K562 (cell line): Measurements from ENCODE around the gene CCDC88C. TPM values are rescaled to one million over a fixed set of nuclear protein-coding genes. Genes with fewer than 3 reads are reported as not detected.

ENCODE experiments used
- ATAC-seq: fragments of 200-7000 bp; cut with Tn5 transposase; 3 replicates; pipeline ENCODE4 v1.9.1; 2020; ENCODE audit warnings: moderate library complexity
- BruUV-seq: library from RNA; stranded (reverse); fragments of 400-500 nt; replicated peaks from 2 replicates; lab custom pipeline; 2021; lab: Mats Ljungman, UMichigan
- CTCF ChIA-PET: fragments of 300-600 bp; formaldehyde crosslinking; extraction: SDS; loops from one replicate; lab custom pipeline; 2021; ENCODE audit warnings: low intra/inter-chr PET ratio; lab: Yijun Ruan, JAX
- POLR2A ChIA-PET: fragments of 300-600, 350-650 bp; sonication (Branson Sonifier 250); formaldehyde crosslinking; extraction: SDS; loops from one replicate; lab custom pipeline; 2021; ENCODE audit warnings: antibody characterized with exemption, inconsistent platforms; lab: Yijun Ruan, JAX
- DNase-seq, 4 experiments: peaks; one replicate each; pipeline versions ENCODE4 v3.0.0 to v3.0.0-alpha.2; 2011 to 2018; ENCODE audit warnings: low spot score in 3 of 4, mixed read lengths in 3 of 4; ENCODE audit errors: extremely low read depth in 1 of 4
- FAIRE-seq: peaks from 2 replicates; lab custom pipeline; 2011; peaks lifted over from hg19 to GRCh38; lab: Jason Lieb, UNC
- H2AFZ ChIP-seq: 2 replicates; pipeline ENCODE4 v1.6.0; 2011; ENCODE audit warnings: low read depth, low read length, control low read depth, inconsistent platforms
- H3K27ac ChIP-seq: fragments of 200-600 bp; 3 replicates; pipeline ENCODE4 v1.8.0; 2011; ENCODE audit warnings: low read depth, mild to moderate bottlenecking, control low read depth, inconsistent platforms, low read length, moderate library complexity, mixed read lengths; ENCODE audit errors: extremely low read depth
- H3K27me3 ChIP-seq, 2 experiments: fragments of 300-600 bp in 1 of 2; 2 replicates in 1 of 2; 3 replicates in 1 of 2; pipeline versions ENCODE4 v1.6.0 to v1.8.0; 2011; ENCODE audit warnings: inconsistent platforms in 2 of 2, low read length in 2 of 2, mild to moderate bottlenecking in 1 of 2, mixed read lengths in 1 of 2, moderate library complexity in 1 of 2; ENCODE audit not compliant: control insufficient read depth in 2 of 2, insufficient read depth in 2 of 2
- H3K36me3 ChIP-seq: fragments of 300-600 bp; 3 replicates; pipeline ENCODE4 v1.8.0; 2011; ENCODE audit warnings: mild to moderate bottlenecking, low read length, inconsistent platforms; ENCODE audit not compliant: control insufficient read depth, insufficient read depth
- H3K4me1 ChIP-seq, 2 experiments: fragments of 200-600 bp in 1 of 2; replicated peaks in 1 of 2; 2 replicates in 1 of 2; 3 replicates in 1 of 2; pipeline versions ENCODE4 v1.5.1 to v1.8.0; 2011; ENCODE audit warnings: inconsistent platforms in 2 of 2, low read length in 2 of 2, mild to moderate bottlenecking in 1 of 2, mixed read lengths in 1 of 2, moderate library complexity in 1 of 2; ENCODE audit not compliant: control insufficient read depth in 2 of 2, insufficient read depth in 2 of 2
- H3K4me2 ChIP-seq: 2 replicates; pipeline ENCODE4 v1.6.1; 2011; ENCODE audit warnings: low read length, control low read depth, inconsistent platforms, mixed read lengths; ENCODE audit not compliant: insufficient read depth
- H3K4me3 ChIP-seq: fragments of 200-600 bp; sonication (generic), shearing (Covaris generic); 2 replicates; pipeline ENCODE4 v1.5.1; 2016; ENCODE audit warnings: control low read depth, inconsistent platforms
- H3K79me2 ChIP-seq: fragments of 200-600 bp; 3 replicates; pipeline ENCODE4 v1.8.0; 2011; ENCODE audit warnings: low read length, inconsistent platforms; ENCODE audit not compliant: control insufficient read depth, insufficient read depth
- H3K9ac ChIP-seq, 2 experiments: 2 replicates each; pipeline versions ENCODE4 v1.6.0 to v1.6.1; 2011; ENCODE audit warnings: low read depth in 2 of 2, low read length in 2 of 2, control low read depth in 1 of 2, inconsistent platforms in 1 of 2, mild to moderate bottlenecking in 1 of 2, mixed read lengths in 1 of 2; ENCODE audit not compliant: insufficient read depth in 1 of 2
- H3K9me1 ChIP-seq: one replicate; pipeline ENCODE4 v1.6.0; 2011; ENCODE audit warnings: inconsistent platforms, mild to moderate bottlenecking, low read length, moderate library complexity; ENCODE audit not compliant: control insufficient read depth, insufficient read depth
- H3K9me3 ChIP-seq: replicated peaks from 2 replicates; pipeline ENCODE4 v1.5.1; 2011; ENCODE audit warnings: low read depth, low read length, inconsistent platforms; ENCODE audit not compliant: control insufficient read depth, insufficient read depth
- H4K20me1 ChIP-seq: replicated peaks from 2 replicates; pipeline ENCODE4 v1.6.1; 2011; ENCODE audit warnings: low read length, inconsistent platforms, mixed read lengths; ENCODE audit not compliant: control insufficient read depth, insufficient read depth
- ATF4 ChIP-seq: fragments of 450-650 bp; formaldehyde crosslinking; IDR thresholded peaks from 2 replicates; pipeline ENCODE4 v1.4.0; 2022; ENCODE audit warnings: mild to moderate bottlenecking, moderate library complexity
- DEAF1 ChIP-seq: fragments of 450-650 bp; formaldehyde crosslinking; IDR thresholded peaks from 2 replicates; pipeline ENCODE4 v1.4.0; 2020; ENCODE audit warnings: mild to moderate bottlenecking, moderate library complexity
- EP400 ChIP-seq: fragments of 450-650 bp; IDR thresholded peaks from 2 replicates; pipeline ENCODE4 v1.6.1; 2017; ENCODE audit warnings: antibody characterized with exemption, mild to moderate bottlenecking, moderate library complexity
- MLLT1 ChIP-seq, 2 experiments: fragments of 450-650 bp; IDR thresholded peaks; 2 replicates each; pipeline ENCODE4 v1.6.1; 2016
- SPI1 ChIP-seq: IDR thresholded peaks from 2 replicates; pipeline ENCODE4 v1.6.1; 2011; ENCODE audit warnings: low read depth, low read length, control low read depth, borderline replicate concordance
- U2AF1 ChIP-seq: fragments of 200-400 bp; formaldehyde crosslinking; optimal IDR thresholded peaks from 2 replicates; pipeline ENCODE3; 2017; ENCODE audit warnings: mild to moderate bottlenecking, low read depth, low read length, moderate library complexity
- ZNF174 ChIP-seq: fragments of 250-450 bp; sonication (Bioruptor Pico); IDR thresholded peaks from 2 replicates; pipeline ENCODE4 v1.4.0; 2020; ENCODE audit warnings: mild to moderate bottlenecking
- ZNF395 ChIP-seq: fragments of 200-800 bp; sonication (Bioruptor generic); IDR thresholded peaks from 2 replicates; pipeline ENCODE4 v1.6.1; 2017; ENCODE audit warnings: missing genetic modification characterization, missing compliant biosample characterization
- WGBS: fragments of 100-300 bp; shearing (Covaris generic); methylation state at CpG from one replicate; pipeline ENCODE4 v1.1.6; 2016; ENCODE audit warnings: low coverage, mixed read lengths; ENCODE audit not compliant: insufficient coverage; ENCODE audit errors: missing lambda C conversion rate; 5-methylcytosine and 5-hydroxymethylcytosine counted together
- in situ Hi-C: fragments of 300-500 bp; cut with MboI; formaldehyde crosslinking; loops from 4 replicates; pipeline ENCODE4 v1.15.0; 2018; ENCODE audit warnings: inconsistent platforms, mixed read lengths
- intact Hi-C: fragments of 100-400 bp; cut with micrococcal nuclease; formaldehyde crosslinking; loops from 2 replicates; pipeline ENCODE4 v1.14.2; 2022
- polyA plus RNA-seq, 8 experiments: library from polyadenylated mRNA; depleted of rRNA in 4 of 8; stranded (reverse) in 5 of 8; unstranded in 3 of 8; fragments of >200 nt; fragmentation: Nextera tagmentation in 2 of 8; fragmentation: Illumina TruSeq in 1 of 8; extraction: Ambion mirVana in 2 of 8; extraction: Trizol in 1 of 8; gene quantifications; 2 replicates each; pipeline versions ENCODE4 v1.2.1 to v1.2.3, GENCODE V29; 2011 to 2014; ENCODE audit warnings: inconsistent platforms in 1 of 8, missing spikeins in 1 of 8
- total RNA-seq, 7 experiments: library from RNA; depleted of rRNA in 6 of 7; stranded (reverse); fragments of >200 nt in 6 of 7; fragmentation: Illumina TruSeq in 2 of 7; extraction: Trizol in 2 of 7; gene quantifications; 2 replicates each; pipeline versions ENCODE4 v1.2.1 to v1.2.3, GENCODE V29; 2011 to 2021; ENCODE audit warnings: low replicate concordance in 1 of 7

CCDC88C gene
- total and polyA plus RNA-seq, 9 of the 15 experiments (the other 6 are each of a cell fraction or from before 2014, with no cell fraction given): 0.62 to 22.5 (median 10.7) TPM

GRCh38 chr14:91399868-91400640 is 17.6 kb downstream of the CCDC88C start:
- Histone ChIP-seq H3K27me3 (no peaks in the 10 kb centered on the region), H2AFZ (no peak overlapping the region), H3K9ac (peak overlapping the region in 1 of 2 experiments; percentile 64; a peak in 1 of 4 replicates), H4K20me1 (no peaks in the 10 kb centered on the region), H3K27ac (no peak overlapping the region; the same call in 2 of the 3 replicates), H3K4me2 (no peak overlapping the region), H3K36me3 (peaks cover 3% of the 10 kb centered on the region; the same call in 1 of the 3 replicates), H3K4me1 (peaks cover 25 to 34% of the 10 kb centered on the region in 2 experiments; a peak in 4 of 5 replicates)
- intact Hi-C loops: no loop called here
- in situ Hi-C loops: no loop called here
- CTCF ChIA-PET: no interaction called here
- 78% methylated on average over 8 of the region's 20 CpGs for WGBS
- ATAC-seq: no peak
- TF ChIP-seq SPI1 (peak; percentile 56; the same call in 1 of the 2 replicates), ATF4 (no peak)
- TF ChIP-seq, all 486 proteins: peak for 1
- Histone ChIP-seq H3K9me1 (no peaks in the 10 kb centered on the region), H3K9me3 (no peaks in the 10 kb centered on the region), H3K4me3 (no peak overlapping the region), H3K79me2 (peaks cover 80% of the 10 kb centered on the region)
- FAIRE-seq (no peak), DNase-seq (no peak)
- POLR2A ChIA-PET: no interaction called here
- no TSS peak for BruUV-seq

- no peak overlapping the region for H2AFZ ChIP-seq
- 98% methylated on average over 4 of the region's 6 CpGs for WGBS
- intact Hi-C loops: no loop called here
- ChIA-PET CTCF (no interaction called here), POLR2A (interaction anchor here (0.6 to 1.5 kb wide), 4 partner anchors 10 to 1526 kb away, joined by 3 to 4 read pairs (median 3); no protein-coding TSS in a partner anchor)
- H3K4me2 ChIP-seq: no peak overlapping the region
- H4K20me1 ChIP-seq: no peaks in the 10 kb centered on the region
- H3K4me3 ChIP-seq: no peak overlapping the region
- H3K9ac ChIP-seq: peak overlapping the region in 1 of 2 experiments; percentile 64; a peak in 2 of 4 replicates
- H3K27me3 ChIP-seq: no peaks in the 10 kb centered on the region
- no peak for FAIRE-seq
- peaks cover 3% of the 10 kb centered on the region; the same call in 1 of the 3 replicates for H3K36me3 ChIP-seq
- BruUV-seq: no TSS peak
- no peaks in the 10 kb centered on the region for H3K9me1 ChIP-seq
- no peak for DNase-seq
- no peak for ATAC-seq
- H3K4me1 ChIP-seq: peaks cover 25 to 34% of the 10 kb centered on the region in 2 experiments; a peak in 4 of 5 replicates
- H3K9me3 ChIP-seq: no peaks in the 10 kb centered on the region
- H3K79me2 ChIP-seq: peaks cover 82% of the 10 kb centered on the region
- in situ Hi-C loops: no loop called here
- H3K27ac ChIP-seq: no peak overlapping the region
- TF ChIP-seq DEAF1 (CRISPR knock-in tag): no peak
- TF ChIP-seq ZNF395: no peak
- TF ChIP-seq EP400: no peak
- TF ChIP-seq ZNF174: no peak
- no peak for TF ChIP-seq MLLT1 (IDR thresholded peaks at IDR 0.05)
- no peak for TF ChIP-seq U2AF1
Observed at GRCh38 chr14:91398707-91399106, 18.9 kb downstream of the CCDC88C start.
